Medulla oblongata (tissue), 1 donor: ENCODE measurements around the gene OR8B8.
A peak's percentile ranks its signal among the peaks of the same experiment; 100 is the strongest.
"Not testable (repeated sequence)": the region's sequence is repeated elsewhere in the genome, so short reads cannot be mapped to it uniquely, and the experiment has no call there.

Source experiments
- DNase-seq: peaks from one replicate; pipeline ENCODE4 v3.0.0-alpha.2; 2015; ENCODE audit errors: extremely low spot score

Gene OR8B8

GRCh38 chr11:124445646-124446150, at the start of gene OR8B8:
OR8B8 (minus strand) TSS chr11:124445696; CDS start chr11:124441085, 4,611 bp downstream.
- DNase-seq: no peak

GRCh38 chr11:124493016-124493655, 47.6 kb upstream of the OR8B8 start:
- DNase-seq: no peak

GRCh38 chr11:124483422-124483821, 37.9 kb upstream of the OR8B8 start:
- no peak for DNase-seq

GRCh38 chr11:124482362-124483147, 37.1 kb upstream of the OR8B8 start:
- DNase-seq: no peak

- DNase-seq: no peak
Observed at GRCh38 chr11:124481365-124482323, 36.1 kb upstream of the OR8B8 start.

GRCh38 chr11:124479561-124479960, 34.1 kb upstream of the OR8B8 start:
- peak; percentile 53 for DNase-seq

GRCh38 chr11:124475265-124475664, 29.8 kb upstream of the OR8B8 start:
- DNase-seq: no peak

GRCh38 chr11:124474779-124475178, 29.3 kb upstream of the OR8B8 start:
- no peak for DNase-seq

GRCh38 chr11:124474079-124474478, 28.6 kb upstream of the OR8B8 start:
- DNase-seq: no peak

GRCh38 chr11:124473476-124473875, 28.0 kb upstream of the OR8B8 start:
- DNase-seq: no peak

- no peak for DNase-seq
Observed at GRCh38 chr11:124470561-124471227, 25.2 kb upstream of the OR8B8 start.

- no peak for DNase-seq
Observed at GRCh38 chr11:124467381-124467927, 22.0 kb upstream of the OR8B8 start.

- no peak for DNase-seq
Observed at GRCh38 chr11:124465368-124465767, 19.9 kb upstream of the OR8B8 start.

GRCh38 chr11:124463990-124464389, 18.5 kb upstream of the OR8B8 start:
- no peak for DNase-seq

- DNase-seq: no peak
Observed at GRCh38 chr11:124463324-124463723, 17.8 kb upstream of the OR8B8 start.

- no peak for DNase-seq
Observed at GRCh38 chr11:124460459-124460858, 15.0 kb upstream of the OR8B8 start.

- DNase-seq: not testable (repeated sequence)
Observed at GRCh38 chr11:124459379-124459778, 13.9 kb upstream of the OR8B8 start.

- no peak for DNase-seq
Observed at GRCh38 chr11:124454552-124454951, 9.1 kb upstream of the OR8B8 start.

- DNase-seq: no peak
Observed at GRCh38 chr11:124446916-124447315, 1.4 kb upstream of the OR8B8 start.

GRCh38 chr11:124442847-124443246, 2.6 kb downstream of the OR8B8 start:
- DNase-seq: no peak

- DNase-seq: no peak
Observed at GRCh38 chr11:124442442-124442841, 3.1 kb downstream of the OR8B8 start.
